HPDE6-E6E7 (cell line): Measurements from ENCODE around the gene MAP3K4.
A peak's percentile ranks its signal among the peaks of the same experiment; 100 is the strongest.

Experiments
- DNase-seq: peaks from one replicate; pipeline ENCODE4 v3.0.0; 2011; ENCODE audit warnings: missing footprints; ENCODE audit errors: extremely low spot score

MAP3K4 gene

DNA sequence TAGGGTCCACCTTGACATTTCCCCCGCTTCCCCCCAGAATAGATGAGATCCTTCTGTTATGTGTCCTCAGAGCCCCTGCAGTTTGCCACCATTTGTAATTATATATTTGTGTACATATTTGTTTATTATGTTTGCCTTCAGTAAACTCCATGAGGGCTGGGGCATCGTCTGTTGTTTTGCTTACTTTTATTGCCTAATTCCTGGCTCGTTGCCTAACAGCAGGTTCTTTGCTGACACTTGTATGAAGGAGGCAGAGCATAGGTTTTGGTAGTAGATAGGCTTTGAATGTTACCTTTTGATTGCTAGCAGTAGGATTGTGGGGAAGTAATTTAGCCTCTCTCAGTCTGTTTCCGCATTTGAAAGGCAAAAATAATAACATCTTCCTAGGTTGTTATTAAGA lies 9.9 kb downstream of the MAP3K4 start:
- DNase-seq: no peak

DNA sequence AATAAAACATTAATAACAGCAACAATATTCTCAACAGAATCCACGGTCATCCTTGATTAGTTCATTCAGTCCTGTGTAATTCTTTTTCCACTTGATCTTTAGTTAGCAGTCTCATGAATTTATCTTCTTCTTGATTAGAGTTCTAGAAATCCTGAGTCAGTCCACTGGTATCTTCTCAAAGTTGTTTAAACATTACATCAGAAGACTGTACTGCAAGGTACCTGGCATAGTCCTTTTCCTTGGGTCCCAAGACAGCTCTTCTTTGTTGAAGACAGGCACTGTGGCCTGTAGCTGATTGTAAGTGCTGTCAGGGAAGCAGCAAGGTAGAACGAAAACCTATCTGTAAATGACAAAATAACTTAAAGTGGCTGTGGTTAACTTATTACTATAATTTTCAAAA lies 11.8 kb downstream of the MAP3K4 start:
- no peak for DNase-seq

DNA sequence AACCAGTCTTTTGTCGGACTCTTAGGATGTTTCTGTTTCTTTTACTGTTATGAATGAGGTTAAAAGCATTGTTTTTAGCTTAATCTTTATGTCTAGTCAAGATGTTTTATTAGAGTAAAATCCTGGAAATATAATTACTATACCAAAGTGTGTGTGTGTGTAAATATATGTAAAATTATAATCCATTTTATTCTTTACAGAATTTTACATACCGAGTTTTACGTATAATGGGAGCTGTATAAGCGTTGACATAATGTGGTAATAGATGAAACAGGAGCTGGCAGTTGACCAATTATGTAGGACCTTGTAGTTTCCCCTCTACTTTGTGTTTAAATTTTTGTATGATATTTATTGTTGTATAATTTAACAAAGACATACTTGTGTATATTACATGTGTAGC lies 16.7 kb downstream of the MAP3K4 start:
- no peak for DNase-seq

DNA sequence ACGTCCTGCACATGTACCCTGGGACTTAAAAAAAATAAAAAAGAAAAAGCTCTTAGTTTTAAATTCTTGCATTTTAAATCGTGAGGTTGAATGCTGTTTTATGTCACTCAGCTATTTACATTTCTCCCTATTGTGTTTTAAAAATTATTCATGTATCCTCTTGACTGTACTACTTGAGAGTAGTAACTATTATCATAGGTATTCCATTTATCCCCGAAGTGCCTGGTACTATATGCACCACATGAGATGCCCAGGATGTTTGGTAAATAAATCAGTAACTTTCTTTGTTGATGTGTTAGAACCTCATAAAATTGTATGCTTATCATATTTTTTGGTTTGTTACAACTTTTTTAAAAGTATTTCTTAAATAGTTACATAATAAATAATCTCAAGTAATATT lies 18.4 kb downstream of the MAP3K4 start:
- DNase-seq: no peak

DNA sequence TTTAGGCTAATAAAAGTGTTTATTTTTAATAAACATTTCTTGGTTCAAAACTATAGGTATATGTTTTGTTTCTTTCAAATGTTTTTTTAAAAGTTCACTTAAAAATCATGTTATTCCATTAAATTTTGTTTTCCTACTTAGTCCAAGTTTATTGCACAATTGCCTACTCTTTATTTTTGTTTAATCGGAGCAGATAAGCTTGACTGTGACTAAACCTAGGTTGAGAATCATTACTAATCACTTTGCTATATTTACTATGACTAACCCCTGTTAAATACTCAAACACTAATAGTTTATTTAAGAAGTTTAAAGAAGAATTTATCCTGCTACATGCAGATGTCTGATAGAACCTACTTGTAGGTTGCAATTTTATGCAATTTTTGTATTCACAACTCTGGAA lies 18.8 kb downstream of the MAP3K4 start:
- DNase-seq: no peak

DNA sequence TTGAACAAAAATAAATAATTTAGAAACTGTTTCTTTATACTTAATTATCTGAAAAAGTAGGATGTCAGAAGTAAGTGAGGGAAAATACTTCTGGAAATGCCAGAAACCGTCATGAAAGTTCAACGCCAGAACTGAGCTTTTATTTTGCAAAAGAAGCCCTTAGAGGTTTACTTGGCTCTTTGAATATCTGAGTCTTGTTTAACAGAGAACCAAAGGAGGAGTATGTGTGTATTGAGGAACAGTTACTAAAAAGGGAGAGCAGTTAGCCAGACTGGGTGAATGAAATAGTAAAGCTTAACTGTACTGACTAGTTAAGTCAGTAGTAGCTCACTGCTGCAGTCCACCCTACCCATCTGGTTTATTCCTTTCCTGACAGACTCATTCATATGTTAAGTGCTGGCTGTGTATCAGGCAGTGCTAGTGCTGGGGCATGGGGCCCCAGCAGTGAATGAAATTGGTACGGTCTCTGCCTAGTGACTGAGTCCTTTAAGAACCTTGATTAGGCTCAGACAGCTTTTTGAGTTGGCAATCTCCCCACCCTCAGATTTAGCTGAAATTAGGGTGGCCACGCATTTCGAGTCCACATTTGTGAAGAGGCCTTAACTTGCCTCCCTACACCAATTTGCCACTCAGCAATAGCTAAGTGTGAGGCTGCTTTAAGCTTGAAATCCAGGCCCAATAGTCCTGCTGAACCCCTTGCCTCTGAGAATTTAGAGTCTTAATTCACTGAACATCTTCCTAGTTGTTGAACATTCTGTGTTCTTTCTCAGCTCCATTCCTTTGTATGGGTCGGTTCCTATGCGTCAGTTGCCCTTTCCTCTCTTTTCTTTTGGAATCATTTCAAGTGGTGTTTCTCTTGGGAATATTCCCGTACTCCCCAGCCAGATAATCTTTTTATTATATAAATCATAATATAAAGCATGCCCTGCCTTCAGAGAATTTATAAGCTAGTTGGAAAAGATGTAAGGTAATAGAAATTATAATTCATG lies 20.2 kb downstream of the MAP3K4 start:
- DNase-seq: no peak

DNA sequence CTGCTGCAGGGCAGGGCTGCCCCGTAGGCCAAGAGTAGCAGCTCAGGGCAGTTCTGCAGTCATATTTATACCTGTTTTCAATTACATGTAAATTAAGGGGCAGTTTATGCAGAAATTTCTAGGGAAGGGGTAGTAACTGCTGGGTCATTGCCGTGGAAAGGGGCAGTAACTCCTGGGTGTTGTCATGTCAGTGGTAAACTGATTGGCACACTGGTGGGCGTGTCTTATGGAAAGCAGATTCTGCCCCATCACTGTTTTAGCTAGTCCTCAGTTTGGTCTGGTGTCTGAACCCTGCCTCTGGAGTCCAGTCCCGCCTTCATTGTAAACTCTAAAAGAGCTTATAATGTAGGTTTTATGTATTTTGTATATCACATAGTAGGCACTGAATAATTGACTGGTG lies 22.1 kb downstream of the MAP3K4 start:
- DNase-seq: no peak

DNA sequence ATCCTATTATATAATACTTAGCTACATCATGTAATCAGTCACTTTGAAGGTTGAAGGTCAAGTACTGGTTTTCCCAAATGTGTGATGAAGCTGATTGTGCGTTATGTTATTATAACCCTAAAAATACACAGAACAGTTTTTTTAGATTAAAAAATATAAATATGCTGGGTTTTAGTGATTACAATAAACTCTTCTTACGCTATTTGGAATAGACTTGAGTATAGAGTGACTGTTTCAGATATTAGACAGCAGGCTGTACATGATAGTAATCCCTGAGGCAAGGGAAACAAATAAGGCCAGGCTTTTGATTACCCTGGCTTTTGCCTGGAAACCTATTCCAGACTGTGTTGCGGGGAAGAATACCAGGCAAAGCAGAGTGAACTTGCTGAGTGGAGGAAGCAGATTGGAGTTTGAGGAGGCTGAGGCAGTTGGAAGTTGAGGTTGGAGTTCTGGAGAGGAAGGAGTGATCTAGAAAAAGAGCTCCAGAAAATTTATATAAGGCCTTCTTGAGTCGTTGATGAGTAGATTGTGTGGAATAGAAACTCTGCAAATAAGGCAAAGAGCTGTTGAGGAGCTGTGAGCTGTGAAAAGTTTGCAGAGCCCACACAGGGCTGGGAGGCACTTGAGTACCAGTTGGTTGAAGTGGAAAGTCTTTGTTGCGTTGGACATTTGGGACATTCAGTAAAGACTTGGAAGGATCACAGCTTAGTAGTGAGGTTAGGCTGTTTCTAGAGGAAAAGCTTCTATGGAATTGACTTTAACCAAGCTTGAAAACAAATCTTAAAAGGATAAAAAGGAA lies 26.4 kb downstream of the MAP3K4 start:
- no peak for DNase-seq

DNA sequence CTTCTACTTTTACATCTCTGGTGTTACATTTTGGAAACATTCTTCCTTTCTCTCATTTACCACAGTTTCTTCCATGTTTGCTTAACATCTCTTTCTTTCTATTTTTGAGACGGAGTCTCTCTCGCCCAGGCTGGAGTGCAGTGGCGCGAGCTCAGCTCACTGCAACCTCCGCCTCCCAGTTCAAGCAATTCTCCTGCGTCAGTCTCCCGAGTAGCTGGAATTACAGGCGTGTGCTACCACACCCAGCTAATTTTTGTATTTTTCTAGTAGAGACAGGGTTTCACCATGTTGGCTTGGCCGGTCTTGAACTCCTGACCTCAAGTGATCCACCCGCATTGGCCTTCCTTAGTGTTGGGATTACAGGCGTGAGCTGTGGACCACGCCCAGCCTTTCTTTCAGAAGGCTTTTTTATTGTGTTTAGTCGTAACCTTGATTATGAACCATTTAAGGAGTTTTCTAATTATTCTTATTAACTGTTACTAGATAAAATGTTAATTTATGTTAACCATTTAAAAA lies 27.8 kb downstream of the MAP3K4 start:
- DNase-seq: no peak

DNA sequence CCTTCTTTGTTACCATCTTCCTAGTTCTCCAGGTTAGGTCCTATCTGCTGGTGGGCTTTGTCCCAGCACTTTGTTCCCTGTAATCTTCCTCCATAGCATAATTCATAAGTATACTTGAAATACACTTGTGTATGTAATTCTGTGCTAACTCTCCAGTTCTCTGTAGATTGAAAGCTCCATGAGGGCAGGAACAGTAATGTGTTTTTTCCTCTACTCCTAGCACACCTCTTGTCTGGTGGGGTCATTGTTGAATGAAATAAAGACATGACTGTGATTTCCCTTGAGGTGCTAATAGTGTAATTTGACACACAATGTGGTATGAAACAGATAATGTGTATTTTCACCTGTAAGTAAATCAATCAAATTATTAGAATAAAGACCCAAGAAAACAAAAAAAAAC lies 30.0 kb downstream of the MAP3K4 start:
- no peak for DNase-seq

DNA sequence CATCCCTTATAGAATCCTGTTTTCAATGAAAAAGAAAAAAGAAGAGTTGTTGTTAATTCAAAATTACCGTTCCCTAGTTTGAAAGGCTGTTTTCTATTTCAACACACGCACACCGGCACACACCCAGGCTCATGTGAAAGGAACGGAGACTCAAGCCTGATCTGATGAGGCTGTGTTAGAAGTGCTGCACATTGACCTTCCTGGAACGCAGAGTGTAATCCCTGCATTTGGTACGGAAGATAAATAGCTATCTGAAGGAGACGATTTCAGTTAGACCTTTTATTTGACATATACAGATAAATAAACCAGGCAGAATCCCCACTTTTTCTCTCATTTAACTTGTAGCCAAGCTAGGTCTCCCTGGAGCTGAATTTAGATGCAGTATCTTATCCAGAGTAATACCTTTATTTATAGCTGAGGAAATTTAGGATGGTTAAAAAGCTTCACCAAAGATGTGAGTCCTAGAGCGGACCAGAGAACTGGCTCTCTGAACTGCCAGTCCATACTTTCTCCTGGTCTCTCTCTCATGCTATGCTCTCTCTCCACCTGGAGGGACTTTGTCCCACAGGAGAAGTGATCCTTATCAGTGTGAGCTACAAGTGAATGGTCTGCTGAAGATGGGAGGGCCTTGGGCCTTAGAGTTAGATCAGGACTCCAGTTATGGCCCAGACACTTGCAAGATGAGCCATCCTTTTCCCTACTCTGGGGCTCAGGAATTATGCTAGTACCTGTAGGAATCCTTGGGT lies 30.6 kb downstream of the MAP3K4 start:
- DNase-seq: no peak

DNA sequence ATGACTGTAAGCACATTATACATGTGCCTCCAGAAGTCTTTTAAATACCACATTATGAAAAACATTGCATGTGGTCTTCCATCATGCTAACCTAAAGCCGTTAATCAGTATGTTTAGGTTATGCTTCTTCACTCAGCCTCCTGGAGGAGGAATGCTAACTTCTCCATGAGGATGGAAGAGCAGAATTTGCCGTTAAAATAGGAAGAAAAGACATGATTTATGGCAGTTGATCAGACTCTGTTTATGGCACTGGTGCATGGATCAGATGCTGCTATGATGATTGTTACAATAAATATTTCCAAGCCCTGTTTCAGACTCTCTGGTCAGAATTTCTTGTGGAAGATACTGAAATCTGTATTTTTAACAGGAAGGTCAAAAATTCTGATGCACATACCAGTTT lies 31.7 kb downstream of the MAP3K4 start:
- DNase-seq: no peak

DNA sequence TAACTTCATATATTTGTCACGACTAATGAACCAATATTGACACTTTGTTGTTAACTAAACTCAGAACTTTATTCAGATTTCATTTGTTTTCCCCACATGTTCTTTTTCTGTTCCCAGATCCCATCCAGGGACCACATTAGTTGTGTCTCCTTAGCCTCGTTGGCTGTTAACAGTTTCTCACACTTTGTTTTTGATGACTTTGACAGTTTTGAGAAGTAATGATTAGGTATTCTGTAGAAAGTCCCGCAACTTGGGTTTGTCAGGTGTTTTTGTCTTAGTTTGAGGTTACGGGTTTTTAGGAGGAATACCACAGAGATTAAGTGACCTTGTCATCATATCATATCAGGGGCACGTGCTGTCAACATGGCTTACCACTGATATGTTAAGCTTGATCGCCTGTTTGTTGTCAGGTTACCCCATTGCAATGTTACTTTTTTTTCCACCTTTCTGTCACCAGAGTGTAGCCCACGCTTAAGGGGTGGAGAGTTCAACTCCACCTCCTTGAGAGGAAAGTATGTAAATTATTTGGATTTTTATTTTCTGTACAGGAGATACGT lies 32.9 kb downstream of the MAP3K4 start:
- no peak for DNase-seq

DNA sequence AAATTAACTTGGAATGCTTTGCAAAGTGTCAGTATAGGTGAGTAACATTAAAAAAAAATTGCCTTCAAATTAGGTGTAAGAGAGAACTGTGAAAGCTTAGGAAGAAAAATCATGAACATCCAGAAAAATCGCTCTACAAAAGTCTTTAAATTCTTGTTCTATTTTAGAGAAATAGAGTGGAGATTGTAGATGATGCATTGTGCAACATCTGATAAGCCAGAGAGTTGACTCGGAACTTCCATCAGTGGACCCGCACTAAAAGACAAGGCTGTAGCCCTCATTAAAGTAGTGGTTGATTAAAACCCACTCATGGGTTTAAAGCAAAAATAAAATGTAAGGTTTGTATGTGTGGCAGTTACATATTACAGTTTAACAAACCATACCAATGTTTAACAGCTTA lies 35.8 kb downstream of the MAP3K4 start:
- DNase-seq: no peak

DNA sequence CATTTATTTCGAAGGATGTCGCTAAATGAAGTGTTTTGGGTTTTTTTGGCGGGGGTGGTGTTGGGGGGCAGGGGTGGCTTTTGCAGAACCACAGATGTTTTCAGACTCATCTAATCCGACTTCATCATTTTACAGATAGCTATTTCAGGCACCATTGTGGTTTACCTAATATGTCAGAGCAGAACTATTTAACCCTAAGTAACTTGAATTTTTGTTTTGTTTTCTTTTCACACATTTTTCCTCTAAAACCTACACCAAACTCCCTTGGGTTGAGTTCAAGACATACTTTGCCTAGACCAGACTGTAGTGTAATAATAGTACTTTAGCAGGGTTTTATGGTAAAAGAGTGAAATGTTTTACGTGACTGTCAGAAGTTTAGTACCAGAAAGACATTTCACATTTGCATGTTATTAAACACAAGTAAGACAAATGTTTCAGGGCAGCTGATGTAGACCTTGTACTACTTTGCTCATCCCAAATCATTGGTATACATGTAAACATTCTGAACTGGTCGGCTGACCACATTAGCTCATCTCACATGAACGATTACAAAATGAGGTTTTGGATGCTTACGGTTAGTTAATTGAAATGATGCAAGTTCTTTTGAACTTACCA lies 37.7 kb downstream of the MAP3K4 start:
- no peak for DNase-seq

DNA sequence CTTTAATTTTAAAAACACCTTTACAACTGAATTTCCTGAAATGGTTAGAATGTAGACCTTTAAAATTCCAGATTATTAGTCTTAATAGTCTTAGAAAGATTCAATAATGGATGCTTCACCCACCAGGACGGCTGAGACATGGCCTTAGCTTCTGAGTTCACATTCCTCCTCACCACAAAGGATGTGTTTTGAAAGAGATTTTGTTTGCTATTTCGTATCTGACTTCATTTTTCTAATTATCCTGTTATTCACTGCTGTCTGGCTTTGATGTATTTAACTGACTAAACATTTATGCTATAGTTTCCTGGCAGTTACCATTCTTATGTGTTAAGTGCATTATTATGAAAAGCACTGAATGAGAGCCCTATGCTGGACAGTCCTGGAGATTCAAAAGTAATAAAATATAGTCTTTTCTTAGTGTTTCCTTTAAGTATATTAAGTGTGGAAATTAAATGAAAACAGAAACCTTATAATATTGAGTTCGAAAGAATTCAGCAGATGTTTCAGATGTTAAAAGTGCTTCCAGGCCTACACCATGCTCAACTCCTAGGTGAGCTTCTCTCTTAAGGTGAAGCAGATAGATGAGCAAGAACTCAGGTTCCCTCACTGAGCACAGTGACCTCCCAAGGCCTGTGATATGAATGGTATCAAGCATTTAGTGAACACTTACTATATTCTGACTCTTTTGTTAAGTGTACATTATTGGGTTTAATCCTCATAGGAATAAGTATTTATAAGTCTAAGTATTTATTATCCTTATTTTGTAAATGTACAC lies 40.3 kb downstream of the MAP3K4 start:
- no peak for DNase-seq

DNA sequence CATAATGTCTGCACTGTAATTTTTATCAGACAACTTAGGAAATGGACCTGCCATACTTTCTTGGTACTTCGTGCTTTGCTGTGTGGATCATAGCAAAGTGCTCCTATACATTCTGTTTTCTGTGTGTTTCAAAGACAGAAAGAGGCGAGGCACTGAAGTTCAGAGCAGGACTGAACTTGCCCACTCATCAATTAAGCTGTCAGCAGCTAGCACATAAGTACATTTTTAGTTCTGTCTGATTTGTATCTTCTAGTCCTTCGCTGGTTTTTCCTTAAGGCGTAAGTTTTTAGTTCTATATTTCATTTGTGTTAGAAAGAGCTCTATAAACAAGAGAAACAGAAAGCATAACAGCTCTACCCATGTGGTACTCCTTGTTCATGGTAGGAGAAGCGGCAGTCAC lies 42.1 kb downstream of the MAP3K4 start:
- DNase-seq: peak; percentile 19

DNA sequence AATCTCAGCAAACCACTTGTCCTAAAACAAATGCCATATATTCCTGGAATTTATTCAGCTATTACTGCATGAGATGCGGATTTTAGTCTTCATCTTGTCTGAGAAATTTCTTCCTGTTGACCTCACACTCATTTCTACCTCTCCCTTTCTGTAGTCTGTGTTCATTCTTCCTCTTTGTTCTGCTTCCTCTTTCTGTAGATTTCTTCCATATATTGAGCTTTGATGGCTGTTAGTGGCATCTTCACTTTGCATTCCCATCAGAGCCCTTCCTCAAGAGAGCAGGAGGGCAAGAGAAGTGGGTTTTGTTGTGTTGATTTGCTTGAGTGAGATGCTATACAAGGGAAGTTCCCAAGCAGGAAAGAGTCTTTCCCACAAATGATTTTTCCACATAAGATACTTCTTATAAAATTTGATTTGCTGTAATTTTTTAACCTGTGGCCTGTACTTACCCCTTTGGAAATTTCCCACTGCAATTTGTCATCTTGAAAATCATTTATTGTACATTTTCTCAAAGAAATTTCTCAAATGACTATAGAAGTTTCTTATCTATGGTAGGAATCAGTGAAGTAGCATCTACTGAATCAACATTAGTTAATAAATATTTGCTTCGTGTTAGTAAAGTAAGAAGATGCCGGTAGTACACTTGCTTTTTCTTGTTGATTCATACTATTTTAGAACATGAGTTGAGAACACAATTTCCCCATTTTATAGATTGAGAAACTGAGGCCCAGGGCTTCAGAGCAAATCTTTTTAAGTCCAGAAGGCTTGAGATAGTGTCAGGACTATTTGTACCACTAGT lies 43.8 kb downstream of the MAP3K4 start:
- DNase-seq: no peak

DNA sequence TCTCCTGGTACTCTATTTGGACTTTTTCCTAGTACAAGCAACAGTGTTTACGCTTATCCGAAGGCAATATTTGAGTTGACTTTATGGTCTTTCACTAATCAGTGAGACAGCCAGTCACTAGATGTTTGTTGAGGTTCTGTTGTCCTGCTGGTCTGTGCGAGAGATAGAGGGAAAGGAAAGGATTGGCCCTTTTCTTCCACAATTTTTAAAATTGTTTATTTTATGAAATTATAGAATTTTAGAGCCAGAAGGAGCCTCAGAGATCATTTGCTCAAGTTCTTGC lies 44.4 kb downstream of the MAP3K4 start:
- no peak for DNase-seq

DNA sequence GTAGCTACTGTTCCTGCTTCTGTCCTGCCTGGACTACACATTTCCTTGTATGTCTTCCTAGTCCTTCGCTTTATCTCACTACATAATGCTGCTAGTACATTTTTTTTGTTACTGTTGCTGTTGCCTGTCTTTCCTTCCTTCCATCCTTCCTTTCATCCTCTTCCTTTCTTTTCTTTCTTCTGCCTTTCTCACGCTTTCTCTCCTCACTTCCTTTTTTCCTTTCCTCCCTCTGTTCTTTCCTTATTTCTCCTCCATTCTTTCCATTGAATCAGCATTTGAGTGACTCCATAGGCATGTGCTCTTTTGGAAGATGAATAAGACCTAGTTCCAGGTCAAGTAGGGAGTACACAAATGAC lies 46.3 kb downstream of the MAP3K4 start:
- no peak for DNase-seq
